AG10803 (cell line): ENCODE measurements around the gene SIRT3.

ENCODE experiments used
- DNase-seq: peaks from one replicate; pipeline ENCODE4 v3.0.0; 2010; ENCODE audit warnings: low read depth
- H3K4me3 ChIP-seq: 2 replicates; pipeline ENCODE4 v1.5.1; 2011; ENCODE audit warnings: mild to moderate bottlenecking, low read length, control low read depth
- CTCF ChIP-seq: conservative IDR thresholded peaks from 2 replicates; pipeline ENCODE4 v1.5.1; 2011; ENCODE audit warnings: mild to moderate bottlenecking, low read length, control low read depth, inconsistent platforms

The SIRT3 gene

DNA sequence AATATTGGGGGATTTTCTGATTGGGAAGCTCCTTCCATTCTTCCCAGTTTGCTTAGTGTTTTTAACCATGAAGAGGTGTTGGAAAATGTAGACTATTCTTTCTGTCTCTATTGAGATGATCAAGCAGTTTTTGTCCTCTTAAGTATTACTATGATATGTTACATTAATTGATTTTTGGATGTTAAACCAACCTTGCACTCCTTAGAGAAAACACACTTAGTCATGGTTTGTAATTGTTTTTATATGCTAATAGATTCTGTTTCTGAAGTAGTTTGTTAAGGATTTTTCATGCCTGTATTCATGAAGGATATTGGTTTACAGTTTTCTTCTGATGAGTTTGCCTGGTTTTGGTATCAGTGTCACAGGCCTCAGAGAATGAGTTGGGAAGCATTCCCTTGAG, 40.1 kb upstream of the SIRT3 start:
- no peak for TF ChIP-seq CTCF
- DNase-seq: no peak

GRCh38 chr11:272931-273198, 36.7 kb upstream of the SIRT3 start:
- no peak for DNase-seq
- H3K4me3 ChIP-seq: no peak overlapping the region
- no peak for TF ChIP-seq CTCF

More for the DNA sequence above, 40.1 kb upstream of the SIRT3 start:
- no peak overlapping the region for H3K4me3 ChIP-seq

DNA sequence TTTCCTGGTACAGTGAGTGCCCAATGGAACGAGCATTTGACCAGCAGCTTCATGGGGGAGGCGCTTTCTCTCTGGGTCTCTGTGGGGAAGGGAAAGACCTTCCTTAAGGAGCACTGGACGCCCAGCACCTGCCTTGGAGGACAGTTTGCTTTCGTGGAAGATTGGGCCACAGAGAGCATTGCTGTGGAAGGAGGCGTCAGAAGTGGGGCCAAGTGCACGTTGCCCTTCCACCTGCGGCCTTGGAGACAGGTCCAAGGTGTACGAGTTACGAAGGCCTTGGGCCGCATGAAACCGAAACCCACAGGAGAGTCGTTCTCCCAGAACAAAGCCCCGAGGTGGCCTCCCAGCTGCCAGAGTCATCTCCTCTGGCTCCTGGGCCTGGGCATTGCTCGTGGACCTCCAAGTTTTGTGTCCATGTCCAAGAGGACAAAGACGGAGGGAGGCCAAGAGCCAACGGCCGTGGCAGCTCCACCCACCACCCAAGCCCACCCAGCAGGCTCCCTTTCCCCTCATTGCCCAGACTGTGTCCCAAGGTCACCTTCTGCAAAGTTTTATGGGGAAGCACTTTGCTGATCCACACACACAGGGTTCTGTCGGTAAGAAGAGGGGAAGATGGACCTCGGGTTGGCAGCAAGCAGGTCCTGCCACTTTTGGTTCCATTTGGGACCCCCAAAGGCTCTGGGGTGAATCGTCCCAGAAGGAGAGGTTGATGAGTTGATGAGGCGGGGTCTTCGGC, 36.2 kb upstream of the SIRT3 start:
- TF ChIP-seq CTCF: no peak
- no peak overlapping the region for H3K4me3 ChIP-seq
- DNase-seq: no peak

DNA sequence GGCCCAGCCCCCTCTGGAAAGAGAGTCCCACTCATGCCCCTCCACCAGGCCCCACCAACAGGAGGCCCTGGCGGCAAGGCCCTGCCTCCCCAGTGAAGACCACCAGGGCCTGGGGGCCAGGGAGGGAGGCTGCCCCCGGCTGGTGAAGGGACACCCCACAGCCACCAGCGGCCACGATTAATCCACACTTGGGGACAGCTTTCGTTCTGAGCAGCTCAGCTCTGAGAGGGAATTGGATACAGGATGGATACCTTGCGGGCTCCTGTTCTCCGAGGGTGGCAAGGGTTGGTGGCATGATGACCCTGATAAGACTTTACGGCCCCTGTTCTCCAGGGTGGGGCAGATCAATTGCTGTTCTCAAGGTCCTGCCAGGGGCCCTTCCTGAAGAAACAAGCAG, 35.2 kb upstream of the SIRT3 start:
- DNase-seq: no peak
- TF ChIP-seq CTCF: no peak
- no peak overlapping the region for H3K4me3 ChIP-seq

- DNase-seq: no peak
- no peak for TF ChIP-seq CTCF
- no peak overlapping the region for H3K4me3 ChIP-seq
Measured at GRCh38 chr11:270451-271318, 34.5 kb upstream of the SIRT3 start.

DNA sequence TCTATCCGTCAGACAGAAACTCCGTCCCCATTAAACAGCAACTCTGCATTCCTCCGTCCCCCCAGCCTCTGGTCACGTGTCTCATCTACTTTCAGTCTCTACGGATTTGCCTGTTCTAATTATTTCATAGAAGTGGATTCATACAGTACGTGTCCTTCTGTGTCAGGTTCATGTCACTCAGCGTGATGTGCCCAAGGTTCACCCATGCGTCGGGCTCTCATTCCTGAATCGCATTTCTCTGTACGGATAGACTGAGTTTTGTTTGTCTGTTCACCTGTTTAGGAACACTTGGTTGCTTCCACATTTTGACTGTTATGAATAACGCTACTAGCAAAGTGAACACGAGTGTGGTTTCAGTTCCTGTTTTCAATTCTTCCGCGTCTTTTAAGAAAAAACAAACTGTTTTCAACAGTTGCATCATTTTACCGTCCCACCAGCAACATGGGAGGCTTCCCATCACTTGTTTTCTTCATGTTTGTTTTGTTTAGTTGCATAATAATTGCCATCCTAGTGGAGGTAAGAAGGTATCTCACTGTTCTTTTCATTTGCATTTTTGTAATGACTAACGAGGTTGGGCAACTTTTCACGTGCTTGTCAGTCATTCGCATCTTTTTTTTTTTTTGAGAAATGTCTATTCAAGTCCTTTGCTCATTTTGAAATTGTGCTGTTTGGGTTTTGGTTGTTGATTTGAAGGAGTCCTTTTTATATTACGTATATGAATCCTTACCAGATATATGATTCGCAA, 33.2 kb upstream of the SIRT3 start:
- peak overlapping the region; percentile 30 for H3K4me3 ChIP-seq
- 0 out of 2 replicates have a peak, but pooled peaks have one; percentile 12 for TF ChIP-seq CTCF
- peak; percentile 56 for DNase-seq
